ENCODE measurements around the gene BCAS3.

- TF ChIP-seq, protein P1, sequence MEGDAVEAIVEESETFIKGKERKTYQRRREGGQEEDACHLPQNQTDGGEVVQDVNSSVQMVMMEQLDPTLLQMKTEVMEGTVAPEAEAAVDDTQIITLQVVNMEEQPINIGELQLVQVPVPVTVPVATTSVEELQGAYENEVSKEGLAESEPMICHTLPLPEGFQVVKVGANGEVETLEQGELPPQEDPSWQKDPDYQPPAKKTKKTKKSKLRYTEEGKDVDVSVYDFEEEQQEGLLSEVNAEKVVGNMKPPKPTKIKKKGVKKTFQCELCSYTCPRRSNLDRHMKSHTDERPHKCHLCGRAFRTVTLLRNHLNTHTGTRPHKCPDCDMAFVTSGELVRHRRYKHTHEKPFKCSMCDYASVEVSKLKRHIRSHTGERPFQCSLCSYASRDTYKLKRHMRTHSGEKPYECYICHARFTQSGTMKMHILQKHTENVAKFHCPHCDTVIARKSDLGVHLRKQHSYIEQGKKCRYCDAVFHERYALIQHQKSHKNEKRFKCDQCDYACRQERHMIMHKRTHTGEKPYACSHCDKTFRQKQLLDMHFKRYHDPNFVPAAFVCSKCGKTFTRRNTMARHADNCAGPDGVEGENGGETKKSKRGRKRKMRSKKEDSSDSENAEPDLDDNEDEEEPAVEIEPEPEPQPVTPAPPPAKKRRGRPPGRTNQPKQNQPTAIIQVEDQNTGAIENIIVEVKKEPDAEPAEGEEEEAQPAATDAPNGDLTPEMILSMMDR (IDR thresholded peaks at IDR 0.05; ENCODE audit: low read depth, low read length, missing input control) = no peak
- TF ChIP-seq, protein P2, sequence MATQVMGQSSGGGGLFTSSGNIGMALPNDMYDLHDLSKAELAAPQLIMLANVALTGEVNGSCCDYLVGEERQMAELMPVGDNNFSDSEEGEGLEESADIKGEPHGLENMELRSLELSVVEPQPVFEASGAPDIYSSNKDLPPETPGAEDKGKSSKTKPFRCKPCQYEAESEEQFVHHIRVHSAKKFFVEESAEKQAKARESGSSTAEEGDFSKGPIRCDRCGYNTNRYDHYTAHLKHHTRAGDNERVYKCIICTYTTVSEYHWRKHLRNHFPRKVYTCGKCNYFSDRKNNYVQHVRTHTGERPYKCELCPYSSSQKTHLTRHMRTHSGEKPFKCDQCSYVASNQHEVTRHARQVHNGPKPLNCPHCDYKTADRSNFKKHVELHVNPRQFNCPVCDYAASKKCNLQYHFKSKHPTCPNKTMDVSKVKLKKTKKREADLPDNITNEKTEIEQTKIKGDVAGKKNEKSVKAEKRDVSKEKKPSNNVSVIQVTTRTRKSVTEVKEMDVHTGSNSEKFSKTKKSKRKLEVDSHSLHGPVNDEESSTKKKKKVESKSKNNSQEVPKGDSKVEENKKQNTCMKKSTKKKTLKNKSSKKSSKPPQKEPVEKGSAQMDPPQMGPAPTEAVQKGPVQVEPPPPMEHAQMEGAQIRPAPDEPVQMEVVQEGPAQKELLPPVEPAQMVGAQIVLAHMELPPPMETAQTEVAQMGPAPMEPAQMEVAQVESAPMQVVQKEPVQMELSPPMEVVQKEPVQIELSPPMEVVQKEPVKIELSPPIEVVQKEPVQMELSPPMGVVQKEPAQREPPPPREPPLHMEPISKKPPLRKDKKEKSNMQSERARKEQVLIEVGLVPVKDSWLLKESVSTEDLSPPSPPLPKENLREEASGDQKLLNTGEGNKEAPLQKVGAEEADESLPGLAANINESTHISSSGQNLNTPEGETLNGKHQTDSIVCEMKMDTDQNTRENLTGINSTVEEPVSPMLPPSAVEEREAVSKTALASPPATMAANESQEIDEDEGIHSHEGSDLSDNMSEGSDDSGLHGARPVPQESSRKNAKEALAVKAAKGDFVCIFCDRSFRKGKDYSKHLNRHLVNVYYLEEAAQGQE (IDR thresholded peaks at IDR 0.05) = no peak
- TF ChIP-seq FOXA2 (IDR thresholded peaks at IDR 0.05) (no peak), TAF1 (conservative IDR thresholded peaks at IDR 0.05) (no peak), SP1 (IDR thresholded peaks at IDR 0.05) (no peak), JUND (IDR thresholded peaks at IDR 0.05) (no peak), YY1 (IDR thresholded peaks at IDR 0.05) (no peak), RAD21 (IDR thresholded peaks at IDR 0.05) (no peak), GABPA (IDR thresholded peaks at IDR 0.05 in 1 of 2, conservative IDR thresholded peaks at IDR 0.05 in 1 of 2) (no peak), EGR1 (IDR thresholded peaks at IDR 0.05; ENCODE audit: low read depth in 2 of 2) (no peak), FOXA1 (IDR thresholded peaks at IDR 0.05) (no peak)
- TF ChIP-seq, protein P3, sequence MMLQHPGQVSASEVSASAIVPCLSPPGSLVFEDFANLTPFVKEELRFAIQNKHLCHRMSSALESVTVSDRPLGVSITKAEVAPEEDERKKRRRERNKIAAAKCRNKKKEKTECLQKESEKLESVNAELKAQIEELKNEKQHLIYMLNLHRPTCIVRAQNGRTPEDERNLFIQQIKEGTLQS (IDR thresholded peaks at IDR 0.05) = no peak
- TF ChIP-seq, protein P4, sequence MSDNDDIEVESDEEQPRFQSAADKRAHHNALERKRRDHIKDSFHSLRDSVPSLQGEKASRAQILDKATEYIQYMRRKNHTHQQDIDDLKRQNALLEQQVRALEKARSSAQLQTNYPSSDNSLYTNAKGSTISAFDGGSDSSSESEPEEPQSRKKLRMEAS (IDR thresholded peaks at IDR 0.05) = no peak
Measured at GRCh38 chr17:61245706-61246135, 568.1 kb downstream of the BCAS3 start.
